Measurements from ENCODE around the gene PDSS2. TPM values are rescaled to one million over a fixed set of nuclear protein-coding genes. Genes with fewer than 3 reads are reported as not detected.

The PDSS2 gene
- polyA plus RNA-seq, 1 of the 3 experiments (the other 2 are of a cell fraction), result 5.6 TPM

DNA sequence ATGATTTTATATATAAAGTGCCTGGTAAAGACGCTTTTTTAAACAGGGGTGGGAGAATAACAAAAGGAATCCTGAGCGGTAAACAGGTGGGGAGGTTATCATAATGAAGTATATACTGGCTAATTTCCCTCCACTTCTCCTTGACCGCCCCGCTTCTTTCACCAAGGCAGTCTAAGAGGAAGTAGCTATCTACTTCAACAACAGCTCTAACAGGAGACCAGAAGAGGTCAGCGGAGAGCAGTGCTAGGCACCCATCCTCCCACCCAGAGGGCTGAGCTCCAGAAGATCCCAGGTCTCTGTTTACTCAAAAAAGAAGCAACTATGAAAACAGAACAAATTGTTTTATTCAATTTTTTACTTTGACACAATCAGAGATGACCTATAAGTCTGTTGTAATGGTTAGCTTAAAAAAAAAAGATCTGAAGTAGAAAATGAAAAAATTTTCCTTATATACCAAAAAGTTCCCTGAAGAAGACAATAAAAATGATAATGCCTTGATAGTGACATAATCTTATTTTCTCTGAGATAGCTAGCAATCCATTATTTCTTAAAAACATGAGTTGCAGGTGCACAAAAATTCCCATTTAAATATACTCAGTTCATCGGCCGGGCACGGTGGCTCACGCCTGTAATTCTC lies 141.1 kb downstream of the PDSS2 start:
- Histone ChIP-seq H3K4me2 (no peak overlapping the region), H2AFZ (ENCODE audit: low read depth) (no peak overlapping the region), H4K20me1 (ENCODE audit: insufficient read depth) (no peaks in the 10 kb centered on the region), H3K9me2 (no peaks in the 10 kb centered on the region), H3K9me3 (no peaks in the 10 kb centered on the region), H3F3A (replicated peaks; ENCODE audit: insufficient read depth) (peaks cover 27% of the 10 kb centered on the region), H3K4me3 (ENCODE audit: low read depth in 2 of 2, low read length in 1 of 2) (no peak overlapping the region), H3K27ac (ENCODE audit: low read depth in 2 of 2, low read length in 1 of 2) (no peak overlapping the region), H3K36me3 (replicated peaks in 1 of 2; ENCODE audit: control insufficient read depth in 1 of 2, insufficient read depth in 2 of 2, low read length in 1 of 2) (no peaks in the 10 kb centered on the region), H3K79me2 (ENCODE audit: insufficient read depth) (peaks cover 7% of the 10 kb centered on the region; the same call in 1 of the 2 replicates), H3K4me1 (ENCODE audit: control insufficient read depth in 1 of 2, insufficient read depth in 2 of 2, low read depth in 1 of 2, low read length in 1 of 2) (peaks cover 2 to 24% of the 10 kb centered on the region in 2 experiments; a peak in 3 of 4 replicates), H3K9ac (no peak overlapping the region), H3K27me3 (ENCODE audit: insufficient read depth) (no peaks in the 10 kb centered on the region)
- 80% methylated on average over 9 of the region's 9 CpGs for WGBS (ENCODE audit: low lambda C conversion rate)
- POLR2A ChIA-PET, result interaction anchor here (0.7 to 1.2 kb wide), 3 partner anchors 141 to 171 kb away, joined by 3 to 5 read pairs (median 4); partner anchors contain the start of gene PDSS2
- peak; percentile 64 for DNase-seq
- TF ChIP-seq, protein P1, sequence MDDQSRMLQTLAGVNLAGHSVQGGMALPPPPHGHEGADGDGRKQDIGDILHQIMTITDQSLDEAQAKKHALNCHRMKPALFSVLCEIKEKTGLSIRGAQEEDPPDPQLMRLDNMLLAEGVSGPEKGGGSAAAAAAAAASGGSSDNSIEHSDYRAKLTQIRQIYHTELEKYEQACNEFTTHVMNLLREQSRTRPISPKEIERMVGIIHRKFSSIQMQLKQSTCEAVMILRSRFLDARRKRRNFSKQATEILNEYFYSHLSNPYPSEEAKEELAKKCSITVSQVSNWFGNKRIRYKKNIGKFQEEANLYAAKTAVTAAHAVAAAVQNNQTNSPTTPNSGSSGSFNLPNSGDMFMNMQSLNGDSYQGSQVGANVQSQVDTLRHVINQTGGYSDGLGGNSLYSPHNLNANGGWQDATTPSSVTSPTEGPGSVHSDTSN (IDR thresholded peaks at IDR 0.05), result no peak
- TF ChIP-seq MAX (IDR thresholded peaks at IDR 0.05; ENCODE audit: low read depth) (no peak), SMC3 (IDR thresholded peaks at IDR 0.05; ENCODE audit: low read depth, low read length) (peak; percentile 84), USF1 (IDR thresholded peaks at IDR 0.05; ENCODE audit: borderline replicate concordance, low read depth) (no peak), EZH2phosphoT487 (IDR thresholded peaks at IDR 0.05; ENCODE audit: borderline replicate concordance, low read depth) (no peak), ELF1 (IDR thresholded peaks at IDR 0.05) (no peak), JUND (IDR thresholded peaks at IDR 0.05) (no peak), POLR2AphosphoS5 (IDR thresholded peaks at IDR 0.05; ENCODE audit: low read depth, low read length) (no peak), MXI1 (IDR thresholded peaks at IDR 0.05; ENCODE audit: low read depth, low read length) (no peak), CHD2 (IDR thresholded peaks at IDR 0.05; ENCODE audit: low read length, partially characterized antibody) (peak; percentile 39), FOSL2 (IDR thresholded peaks at IDR 0.05; ENCODE audit: borderline replicate concordance, low read depth) (no peak), GABPA (IDR thresholded peaks at IDR 0.05; ENCODE audit: low read depth) (no peak), RAD21 (IDR thresholded peaks at IDR 0.05; ENCODE audit: low read length) (peak; percentile 92), CTCF (IDR thresholded peaks at IDR 0.05) (peak; percentile 84), USF2 (IDR thresholded peaks at IDR 0.05; ENCODE audit: borderline replicate concordance, low read depth, low read length) (no peak), TEAD4 (IDR thresholded peaks at IDR 0.05; ENCODE audit: borderline replicate concordance, insufficient read depth) (no peak), FOXM1 (IDR thresholded peaks at IDR 0.05; ENCODE audit: low read depth) (no peak)
- TF ChIP-seq, protein P2, sequence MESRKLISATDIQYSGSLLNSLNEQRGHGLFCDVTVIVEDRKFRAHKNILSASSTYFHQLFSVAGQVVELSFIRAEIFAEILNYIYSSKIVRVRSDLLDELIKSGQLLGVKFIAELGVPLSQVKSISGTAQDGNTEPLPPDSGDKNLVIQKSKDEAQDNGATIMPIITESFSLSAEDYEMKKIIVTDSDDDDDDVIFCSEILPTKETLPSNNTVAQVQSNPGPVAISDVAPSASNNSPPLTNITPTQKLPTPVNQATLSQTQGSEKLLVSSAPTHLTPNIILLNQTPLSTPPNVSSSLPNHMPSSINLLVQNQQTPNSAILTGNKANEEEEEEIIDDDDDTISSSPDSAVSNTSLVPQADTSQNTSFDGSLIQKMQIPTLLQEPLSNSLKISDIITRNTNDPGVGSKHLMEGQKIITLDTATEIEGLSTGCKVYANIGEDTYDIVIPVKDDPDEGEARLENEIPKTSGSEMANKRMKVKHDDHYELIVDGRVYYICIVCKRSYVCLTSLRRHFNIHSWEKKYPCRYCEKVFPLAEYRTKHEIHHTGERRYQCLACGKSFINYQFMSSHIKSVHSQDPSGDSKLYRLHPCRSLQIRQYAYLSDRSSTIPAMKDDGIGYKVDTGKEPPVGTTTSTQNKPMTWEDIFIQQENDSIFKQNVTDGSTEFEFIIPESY (IDR thresholded peaks at IDR 0.05; ENCODE audit: borderline replicate concordance, low read depth), result no peak
- CTCF ChIA-PET, result interaction anchor here (0.5 to 4.2 kb wide), 65 partner anchors 10 to 663 kb away, joined by 3 to 34 read pairs (median 4); partner anchors contain the start of genes PDSS2 and SOBP
